GM18517 (cell line): ENCODE data around the gene PTPN23.

Source experiments
- ATAC-seq: cut with Tn5 transposase; IDR thresholded peaks from one replicate; pipeline ENCODE4 v1.9.1; 2021; ENCODE audit warnings: mild to moderate bottlenecking, moderate library complexity; ENCODE audit not compliant: unreplicated experiment

The PTPN23 gene

DNA sequence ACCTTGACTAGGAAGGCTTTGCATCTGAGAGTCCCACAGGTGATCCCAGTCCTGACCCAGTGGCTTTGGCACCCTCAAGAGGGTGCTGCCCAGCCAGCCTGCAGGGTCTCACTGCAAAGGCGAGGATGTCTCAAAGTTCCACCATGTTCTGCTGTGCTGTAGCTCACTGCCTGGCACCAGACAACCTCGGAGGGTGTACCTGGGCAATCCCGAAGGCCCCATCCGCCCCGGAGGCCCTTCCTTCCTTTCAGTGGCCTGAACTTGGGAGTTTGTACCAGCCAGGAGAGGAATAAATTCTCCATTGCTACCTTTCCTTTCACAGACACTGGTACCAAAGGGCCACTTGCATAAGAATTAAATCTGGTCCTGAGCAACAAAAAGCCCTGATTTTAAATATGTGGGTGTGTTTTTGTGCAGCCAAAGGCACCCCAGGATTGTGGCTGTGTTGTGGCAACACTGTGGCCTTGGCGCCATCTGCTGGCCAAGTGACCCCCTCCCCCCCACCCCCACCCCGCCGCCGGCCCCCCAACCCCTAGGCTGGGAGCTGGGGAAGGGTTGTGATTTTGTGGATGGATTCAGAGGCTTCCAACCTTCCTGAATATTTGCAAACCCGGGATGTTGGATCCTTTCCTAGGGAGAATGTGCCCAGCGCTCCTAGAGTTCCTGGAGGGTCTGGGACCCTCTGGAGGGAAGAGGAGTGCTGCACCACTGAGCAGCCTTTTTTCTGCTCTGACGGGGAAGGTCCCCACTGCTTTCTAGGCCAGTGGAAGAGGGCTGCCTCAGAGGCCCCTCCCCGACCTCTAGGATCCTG lies 9.7 kb upstream of the PTPN23 start:
- ATAC-seq = no peak

DNA sequence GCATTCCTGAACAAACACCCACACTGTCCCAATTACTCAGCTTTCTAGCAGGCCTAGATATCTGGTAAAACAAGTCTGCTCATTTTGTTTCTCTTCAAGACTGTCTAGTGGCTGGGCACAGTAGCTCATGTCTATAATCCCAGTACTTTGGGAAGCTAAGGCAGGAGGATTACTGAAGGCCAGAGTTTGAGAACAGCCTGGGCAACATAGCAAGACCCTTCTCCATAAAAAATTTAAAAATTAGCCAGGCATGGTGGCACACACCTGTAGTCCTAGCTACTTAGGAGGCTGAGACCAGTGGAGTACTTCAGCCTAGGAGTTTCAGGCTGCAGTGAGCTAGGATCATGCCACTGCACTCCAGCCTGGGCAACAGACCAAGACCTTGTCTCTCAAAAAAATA lies 6.2 kb upstream of the PTPN23 start:
- no peak for ATAC-seq

- ATAC-seq = no peak
Observed at GRCh38 chr3:47376393-47376792, 4.4 kb upstream of the PTPN23 start.

DNA sequence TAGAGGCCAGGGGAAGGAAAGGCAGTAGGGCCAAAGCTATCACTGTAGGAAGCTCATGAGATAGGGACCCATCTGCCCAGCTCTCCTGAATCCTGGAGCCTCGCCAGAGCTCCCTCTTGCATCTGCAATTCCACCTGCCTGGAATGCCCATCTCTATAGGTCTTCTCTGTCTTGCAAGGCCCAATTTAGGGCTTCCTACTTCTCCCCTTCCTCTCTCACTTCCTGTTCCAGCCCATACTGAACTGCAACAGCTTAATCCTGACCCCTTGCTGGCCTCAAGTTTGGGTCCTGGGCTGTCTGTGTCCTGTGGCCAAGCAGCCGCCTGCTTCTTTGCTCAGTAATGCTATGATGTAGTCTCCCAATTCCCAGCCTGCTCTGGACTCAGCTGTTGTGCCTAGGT lies 3.6 kb upstream of the PTPN23 start:
- no peak for ATAC-seq

GRCh38 chr3:47378869-47379268 lies 2.0 kb upstream of the PTPN23 start:
- no peak for ATAC-seq

GRCh38 chr3:47379411-47379899 lies 1.4 kb upstream of the PTPN23 start:
- no peak for ATAC-seq

DNA sequence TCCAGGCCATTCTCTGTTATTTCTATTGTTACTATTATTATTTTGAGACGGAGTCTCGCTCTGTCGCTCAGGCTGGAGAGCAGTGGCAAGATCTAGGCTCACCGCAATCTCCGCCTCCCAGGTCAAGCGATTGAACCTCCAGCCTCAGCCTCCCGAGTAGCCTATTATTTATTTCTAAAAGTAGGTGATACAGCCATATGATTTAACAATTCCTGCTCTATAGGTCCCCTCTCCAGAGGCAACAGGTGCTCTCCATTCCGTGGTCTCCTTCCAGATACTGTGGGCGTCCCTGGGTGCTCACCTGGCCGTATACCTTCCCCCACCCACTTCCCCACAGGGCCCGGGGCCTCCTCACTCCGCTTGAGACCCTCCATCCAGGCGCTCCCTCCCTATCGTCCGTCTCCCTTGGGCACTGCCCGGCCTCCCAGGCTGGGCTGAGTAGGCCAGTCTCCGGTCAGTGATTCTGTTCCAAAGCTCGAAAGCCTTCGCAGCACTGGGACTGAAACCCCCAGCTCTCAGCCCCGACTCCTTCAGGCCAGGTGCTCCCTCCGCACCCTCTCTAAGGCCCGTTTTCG lies 708 bp upstream of the PTPN23 start:
- no peak for ATAC-seq

- ATAC-seq = peak; percentile 55
Observed at GRCh38 chr3:47381317-47382157, 716 bp downstream of the PTPN23 start.

DNA sequence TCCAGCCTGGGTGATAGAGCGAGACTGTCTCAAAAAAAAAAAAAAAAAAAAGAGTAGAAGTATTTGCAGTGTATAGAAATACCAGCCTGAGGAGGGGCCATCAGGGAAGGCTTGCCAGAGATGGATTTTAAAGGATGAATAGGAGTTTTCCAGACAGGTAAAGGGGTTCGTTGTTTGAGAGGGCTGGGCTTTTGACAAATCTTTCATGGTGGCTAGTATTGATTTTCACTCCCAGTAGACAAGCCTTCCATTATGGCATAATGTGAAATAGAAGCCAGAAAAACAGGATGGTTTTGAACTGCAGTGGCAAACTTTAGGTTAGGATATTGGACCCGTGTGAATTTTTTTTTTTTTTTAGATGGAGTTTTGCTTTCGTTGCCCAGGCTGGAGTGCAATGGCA lies 3.6 kb downstream of the PTPN23 start:
- ATAC-seq = no peak

- no peak for ATAC-seq
Observed at GRCh38 chr3:47385007-47385406, 4.2 kb downstream of the PTPN23 start.

DNA sequence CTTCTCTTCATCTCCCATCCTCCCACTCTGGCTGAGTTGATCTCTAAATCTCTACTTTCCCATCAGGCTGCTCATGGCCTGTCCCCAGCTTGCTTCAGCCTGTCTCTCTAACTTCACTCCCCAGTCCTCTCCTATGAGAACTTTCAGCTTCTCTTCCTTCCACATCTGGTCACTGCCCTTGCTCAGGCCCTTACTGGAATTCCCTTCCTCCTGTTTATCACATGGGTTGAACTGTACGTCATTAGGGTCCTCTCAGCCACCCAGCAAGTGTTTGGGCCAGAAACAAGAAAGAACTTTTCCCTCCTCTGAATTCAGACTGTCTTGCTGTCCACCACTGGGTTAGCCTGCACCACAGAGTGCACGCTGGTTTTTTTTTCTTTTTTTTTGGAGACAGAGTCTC lies 5.0 kb downstream of the PTPN23 start:
- ATAC-seq = no peak

GRCh38 chr3:47392933-47393332 lies 12.1 kb downstream of the PTPN23 start:
- ATAC-seq = no peak

DNA sequence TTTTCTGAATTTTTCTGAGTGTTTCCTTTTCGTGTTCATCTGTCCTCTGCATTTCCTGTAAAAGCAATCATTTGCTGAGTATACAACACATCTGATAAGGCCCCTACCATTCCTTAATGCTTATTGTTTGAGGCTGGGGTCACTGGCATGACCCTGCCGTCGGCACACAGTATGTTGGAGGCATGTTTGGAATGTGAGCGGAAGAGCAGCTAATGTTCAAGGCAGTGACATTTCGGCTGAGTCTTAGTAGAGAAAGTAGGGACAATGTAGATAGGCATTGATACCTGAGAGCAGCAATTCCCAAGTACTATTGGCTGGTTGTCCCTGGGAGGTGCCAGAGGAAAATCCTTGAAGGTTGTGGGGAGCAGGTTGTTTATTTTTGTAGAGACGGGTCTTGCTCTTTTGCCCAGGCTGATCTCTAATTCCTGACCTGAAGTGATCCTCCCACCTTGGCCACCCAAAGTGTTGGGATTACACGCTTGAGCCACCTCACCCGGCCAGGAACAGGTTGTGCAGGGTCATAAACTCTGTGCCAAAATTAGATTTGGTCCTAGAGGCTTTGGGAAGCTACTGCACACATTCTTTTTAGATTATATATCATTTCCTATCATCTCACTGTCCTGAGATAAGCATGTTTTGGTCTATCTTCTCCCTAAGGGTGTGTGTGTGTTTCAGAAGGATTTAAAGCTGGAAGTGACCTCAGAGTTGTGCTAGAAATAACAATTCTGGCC lies 13.5 kb downstream of the PTPN23 start:
- ATAC-seq = no peak

- no peak for ATAC-seq
Observed at GRCh38 chr3:47394881-47395280, 14.1 kb downstream of the PTPN23 start.

DNA sequence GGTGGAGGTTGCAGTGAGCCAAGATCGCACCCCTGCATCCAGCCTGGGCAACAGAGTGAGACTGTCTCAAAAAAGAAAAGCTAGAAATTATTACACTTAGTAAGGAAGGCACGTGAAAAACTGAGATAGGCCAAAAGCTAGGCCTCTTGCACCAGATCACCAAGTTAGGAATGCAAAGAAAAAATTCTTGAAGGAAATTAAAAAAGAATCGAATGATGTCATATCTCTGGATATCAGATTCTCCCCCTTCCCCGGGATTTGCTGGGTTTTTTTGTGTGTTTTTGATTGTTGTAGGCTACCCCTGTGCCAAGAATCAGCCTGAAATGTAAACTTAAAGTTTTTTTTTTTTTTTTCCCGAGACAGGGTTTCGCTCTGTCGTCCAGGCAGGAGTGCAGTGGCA lies 17.4 kb downstream of the PTPN23 start:
- ATAC-seq = no peak

GRCh38 chr3:47399016-47399415 lies 18.2 kb downstream of the PTPN23 start:
- no peak for ATAC-seq

GRCh38 chr3:47399531-47400270 lies 18.9 kb downstream of the PTPN23 start:
- no peak for ATAC-seq

GRCh38 chr3:47404431-47404876 lies 23.6 kb downstream of the PTPN23 start:
- ATAC-seq = no peak

DNA sequence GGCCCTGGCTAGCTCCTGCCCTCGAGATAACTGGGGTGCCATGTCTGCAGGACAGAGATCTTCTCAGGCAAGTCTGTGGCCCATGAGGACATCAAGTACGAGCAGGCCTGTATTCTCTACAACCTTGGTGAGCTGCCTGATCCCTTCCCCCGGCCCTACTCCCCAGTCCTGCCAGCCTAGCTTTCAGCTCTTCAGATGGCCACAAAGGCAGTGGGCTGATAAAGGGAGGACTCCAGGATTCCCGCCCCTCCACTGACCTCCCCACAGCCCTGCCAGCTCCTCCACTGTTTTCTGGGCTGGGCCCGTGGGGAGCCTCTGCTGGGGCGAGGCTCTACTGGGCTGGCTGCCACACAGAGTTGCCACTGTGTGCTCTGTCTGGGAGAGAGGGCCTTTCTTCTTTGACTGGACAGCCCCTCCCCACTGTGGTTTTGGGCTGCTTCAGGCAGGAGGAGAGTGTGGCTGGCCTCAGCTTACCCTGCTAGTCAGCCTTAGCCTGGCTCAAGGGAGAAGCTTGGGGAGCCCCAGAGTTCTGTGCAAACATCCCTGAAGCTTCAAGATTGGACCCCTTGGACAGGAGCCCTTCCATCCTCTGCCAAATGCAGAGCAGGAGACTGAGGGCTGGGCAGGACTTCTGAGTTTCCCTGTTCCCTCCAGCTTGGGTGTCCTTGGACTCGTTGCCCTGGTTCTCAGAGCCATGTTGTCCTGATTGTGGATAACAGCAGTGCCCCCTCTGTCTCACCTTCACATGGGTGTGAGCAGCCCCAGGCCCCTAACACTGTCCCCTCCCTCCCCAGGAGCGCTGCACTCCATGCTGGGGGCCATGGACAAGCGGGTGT lies 24.4 kb downstream of the PTPN23 start:
- no peak for ATAC-seq
